Subcutaneous abdominal adipose tissue (tissue), 5 donors: ENCODE results near the gene SUSD4.

Experiments
- H3K27ac ChIP-seq: one replicate; pipeline ENCODE4 v1.7.0; 2013; ENCODE audit warnings: low read depth, mild to moderate bottlenecking, inconsistent platforms, low read length, moderate library complexity
- H3K27me3 ChIP-seq, 5 donors: one replicate each; pipeline ENCODE4 v1.7.0; 2013; ENCODE audit warnings: low read length in 5 of 5, inconsistent platforms in 1 of 5; ENCODE audit not compliant: control insufficient read depth in 5 of 5, insufficient read depth in 4 of 5
- H3K36me3 ChIP-seq, 5 donors: one replicate each; pipeline ENCODE4 v1.7.0; 2013; ENCODE audit warnings: low read length in 5 of 5; ENCODE audit not compliant: control insufficient read depth in 5 of 5, insufficient read depth in 5 of 5
- H3K4me1 ChIP-seq, 5 donors: one replicate each; pipeline ENCODE4 v1.7.0; 2013; ENCODE audit warnings: low read length in 5 of 5, mild to moderate bottlenecking in 3 of 5, moderate library complexity in 1 of 5; ENCODE audit not compliant: control insufficient read depth in 5 of 5, insufficient read depth in 5 of 5
- H3K4me3 ChIP-seq, 5 donors: one replicate each; pipeline ENCODE4 v1.7.0; 2013; ENCODE audit warnings: low read length in 5 of 5, low read depth in 1 of 5
- H3K9ac ChIP-seq, 5 donors: one replicate each; pipeline ENCODE4 v1.7.0; 2013; ENCODE audit warnings: low read length in 5 of 5, mild to moderate bottlenecking in 4 of 5, moderate library complexity in 3 of 5
- H3K9me3 ChIP-seq, 5 donors: one replicate each; pipeline ENCODE4 v1.7.0; 2013; ENCODE audit warnings: low read length in 5 of 5; ENCODE audit not compliant: control insufficient read depth in 5 of 5
- donor health status: healthy.
- donor health status: healthy.
- donor health status: healthy.
- donor health status: healthy.
- donor health status: healthy.

The SUSD4 gene

GRCh38 chr1:223222377-223222776, 141.6 kb downstream of the SUSD4 start:
- no peaks in the 10 kb centered on the region for H3K4me1 ChIP-seq
- H3K36me3 ChIP-seq, result no peaks in the 10 kb centered on the region
- H3K4me3 ChIP-seq, result no peak overlapping the region
- H3K27ac ChIP-seq, result no peak overlapping the region
- H3K27me3 ChIP-seq, result peaks cover 0 to under 1% (median 0%) of the 10 kb centered on the region in 5 donors
- peaks cover 4 to 13% (median 9%) of the 10 kb centered on the region in 5 donors for H3K9me3 ChIP-seq
- H3K9ac ChIP-seq, result no peak overlapping the region

GRCh38 chr1:223221686-223222085, 142.3 kb downstream of the SUSD4 start:
- H3K27me3 ChIP-seq, result no peaks in the 10 kb centered on the region
- no peak overlapping the region for H3K4me3 ChIP-seq
- no peak overlapping the region for H3K9ac ChIP-seq
- H3K9me3 ChIP-seq, result peaks cover 4 to 13% (median 9%) of the 10 kb centered on the region in 5 donors
- H3K4me1 ChIP-seq, result no peaks in the 10 kb centered on the region
- no peak overlapping the region for H3K27ac ChIP-seq
- H3K36me3 ChIP-seq, result no peaks in the 10 kb centered on the region

- Histone ChIP-seq H3K36me3 (no peaks in the 10 kb centered on the region), H3K4me3 (no peak overlapping the region), H3K9ac (no peak overlapping the region), H3K27ac (no peak overlapping the region), H3K27me3 (no peaks in the 10 kb centered on the region), H3K4me1 (no peaks in the 10 kb centered on the region), H3K9me3 (peaks cover 4 to 13% (median 9%) of the 10 kb centered on the region in 5 donors)
These were observed 143.9 kb downstream of the SUSD4 start for GRCh38 chr1:223219846-223220610.

- H3K9me3 ChIP-seq, result peaks cover 4 to 13% (median 9%) of the 10 kb centered on the region in 5 donors
- no peak overlapping the region for H3K27ac ChIP-seq
- H3K36me3 ChIP-seq, result no peaks in the 10 kb centered on the region
- no peaks in the 10 kb centered on the region for H3K27me3 ChIP-seq
- no peaks in the 10 kb centered on the region for H3K4me1 ChIP-seq
- H3K9ac ChIP-seq, result no peak overlapping the region
- H3K4me3 ChIP-seq, result no peak overlapping the region
These were observed 144.7 kb downstream of the SUSD4 start for GRCh38 chr1:223219318-223219635.

GRCh38 chr1:223217781-223218180, 146.2 kb downstream of the SUSD4 start:
- Histone ChIP-seq H3K36me3 (no peaks in the 10 kb centered on the region), H3K4me3 (no peak overlapping the region), H3K9ac (no peak overlapping the region), H3K9me3 (peaks cover 4 to 13% (median 9%) of the 10 kb centered on the region in 5 donors), H3K27ac (no peak overlapping the region), H3K27me3 (no peaks in the 10 kb centered on the region), H3K4me1 (no peaks in the 10 kb centered on the region)

- H3K27me3 ChIP-seq, result no peaks in the 10 kb centered on the region
- no peak overlapping the region for H3K4me3 ChIP-seq
- peaks cover 4 to 13% (median 9%) of the 10 kb centered on the region in 5 donors for H3K9me3 ChIP-seq
- H3K9ac ChIP-seq, result no peak overlapping the region
- H3K4me1 ChIP-seq, result no peaks in the 10 kb centered on the region
- H3K27ac ChIP-seq, result no peak overlapping the region
- no peaks in the 10 kb centered on the region for H3K36me3 ChIP-seq
These were observed 147.3 kb downstream of the SUSD4 start for GRCh38 chr1:223216531-223217205.

GRCh38 chr1:223216074-223216473, 147.9 kb downstream of the SUSD4 start:
- Histone ChIP-seq H3K9ac (no peak overlapping the region), H3K36me3 (no peaks in the 10 kb centered on the region), H3K4me1 (no peaks in the 10 kb centered on the region), H3K27me3 (peaks cover 0 to 1% (median 0%) of the 10 kb centered on the region in 5 donors), H3K4me3 (no peak overlapping the region), H3K27ac (no peak overlapping the region), H3K9me3 (peaks cover 4 to 13% (median 9%) of the 10 kb centered on the region in 5 donors)

GRCh38 chr1:223215026-223215425, 148.9 kb downstream of the SUSD4 start:
- no peak overlapping the region for H3K9ac ChIP-seq
- no peaks in the 10 kb centered on the region for H3K4me1 ChIP-seq
- no peak overlapping the region for H3K4me3 ChIP-seq
- H3K36me3 ChIP-seq, result no peaks in the 10 kb centered on the region
- no peak overlapping the region for H3K27ac ChIP-seq
- peaks cover 4 to 13% (median 9%) of the 10 kb centered on the region in 5 donors for H3K9me3 ChIP-seq
- H3K27me3 ChIP-seq, result peaks cover 0 to 2% (median 0%) of the 10 kb centered on the region in 5 donors

- Histone ChIP-seq H3K27me3 (peaks cover 0 to 2% (median 0%) of the 10 kb centered on the region in 5 donors), H3K9ac (no peak overlapping the region), H3K4me1 (no peaks in the 10 kb centered on the region), H3K36me3 (no peaks in the 10 kb centered on the region), H3K27ac (no peak overlapping the region), H3K4me3 (no peak overlapping the region), H3K9me3 (peaks cover 4 to 10% (median 6%) of the 10 kb centered on the region in 5 donors)
These were observed 149.6 kb downstream of the SUSD4 start for GRCh38 chr1:223214261-223214807.

GRCh38 chr1:223212441-223212840, 151.5 kb downstream of the SUSD4 start:
- no peak overlapping the region for H3K4me3 ChIP-seq
- H3K4me1 ChIP-seq, result peaks cover 0 to 15% (median 0%) of the 10 kb centered on the region in 5 donors
- no peak overlapping the region for H3K9ac ChIP-seq
- H3K9me3 ChIP-seq, result no peaks in the 10 kb centered on the region
- no peaks in the 10 kb centered on the region for H3K36me3 ChIP-seq
- H3K27ac ChIP-seq, result no peak overlapping the region
- H3K27me3 ChIP-seq, result peaks cover 0 to 2% (median 0%) of the 10 kb centered on the region in 5 donors
